ENCODE measurements around the gene CPLX3.

The CPLX3 gene

DNA sequence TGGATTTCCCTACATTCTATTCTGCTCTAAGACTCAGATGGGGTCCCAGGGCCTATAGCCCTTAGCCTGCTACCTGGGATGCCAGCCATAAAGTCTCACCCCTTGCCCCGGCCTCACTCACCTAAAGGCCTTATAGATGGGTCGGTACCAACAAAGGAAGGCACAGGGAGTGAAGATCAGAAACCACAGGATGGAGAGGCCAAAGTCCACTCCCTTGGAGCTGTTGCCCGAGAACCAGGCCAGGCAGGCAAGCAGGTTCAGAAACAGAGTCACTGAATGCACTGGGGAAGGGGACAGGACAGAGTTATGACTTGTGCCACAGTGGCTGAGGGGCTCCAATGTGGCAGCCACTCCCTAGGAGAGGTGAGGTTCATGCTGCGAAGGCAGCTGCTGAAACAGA lies 24.0 kb downstream of the CPLX3 start:
- DNase-seq, result no peak

DNA sequence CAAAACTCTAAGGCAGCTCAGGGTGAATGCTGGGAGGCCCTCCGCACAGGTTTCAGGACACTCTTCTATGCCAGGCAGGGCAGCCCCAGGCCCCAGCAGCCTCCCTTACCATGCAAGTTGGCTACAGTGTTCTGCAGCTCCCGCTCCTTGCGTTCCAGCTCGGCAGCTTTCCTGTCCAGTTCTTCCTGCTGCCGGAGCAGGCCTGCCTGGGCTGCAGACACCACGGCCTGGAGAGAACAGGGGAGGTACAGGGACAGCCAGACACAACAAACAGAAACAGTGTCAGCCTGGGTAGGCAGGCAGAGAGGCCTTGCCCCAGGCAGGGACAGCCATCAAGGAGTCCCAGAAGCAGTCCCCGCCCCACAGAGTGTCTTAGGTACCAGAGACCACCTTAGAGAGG lies 25.5 kb downstream of the CPLX3 start:
- no peak for DNase-seq

DNA sequence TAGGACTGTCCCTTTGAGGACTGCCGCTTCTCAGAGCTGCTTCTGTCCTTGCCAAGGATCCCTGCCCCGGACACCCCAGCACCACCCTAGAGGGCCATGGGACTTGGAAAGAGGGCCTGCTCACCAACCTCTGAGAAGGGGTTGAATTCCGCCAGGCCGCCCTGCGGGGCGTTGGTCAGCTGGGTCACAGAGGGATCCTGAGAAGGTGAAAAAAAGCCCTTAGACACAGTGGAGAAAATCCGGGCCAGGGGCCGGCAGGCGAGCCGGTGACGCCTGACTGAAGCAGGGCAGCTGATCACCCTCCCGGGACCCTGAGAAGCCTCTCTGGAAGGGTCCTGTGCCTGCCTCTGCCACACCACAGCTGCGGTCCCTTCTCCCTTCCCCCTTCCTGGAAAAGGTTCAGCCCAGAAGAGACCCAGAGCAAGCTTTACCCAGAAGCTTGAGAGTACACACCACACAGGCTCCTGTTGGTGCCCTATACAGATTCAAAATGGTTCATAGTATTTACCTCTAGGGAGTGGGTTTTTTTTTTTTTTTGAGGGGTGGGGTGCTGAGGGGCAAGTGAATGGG lies 28.1 kb downstream of the CPLX3 start:
- DNase-seq, result no peak

GRCh38 chr15:74855857-74856256 lies 29.4 kb downstream of the CPLX3 start:
- DNase-seq, result no peak

DNA sequence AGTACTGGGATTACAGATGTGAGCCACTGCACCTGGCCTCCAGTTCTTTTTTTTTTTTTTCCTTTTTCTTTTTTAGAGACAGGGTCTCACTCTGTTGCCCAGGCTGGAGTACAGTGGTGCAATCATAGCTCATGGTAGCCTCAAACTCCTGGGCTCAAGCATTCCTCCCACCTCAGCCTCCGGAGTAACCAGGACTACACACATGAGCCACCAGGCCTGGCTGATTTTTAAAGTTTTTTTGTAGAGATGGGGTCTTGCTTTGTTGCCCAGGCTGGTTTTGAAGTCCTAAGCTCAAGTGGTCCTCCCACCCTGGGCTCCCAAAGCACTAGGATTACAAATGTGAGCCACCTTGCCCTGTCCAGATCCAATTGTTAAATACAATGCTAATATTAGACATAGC lies 30.1 kb downstream of the CPLX3 start:
- no peak for DNase-seq

- DNase-seq, result no peak
Observed at GRCh38 chr15:74857082-74857655, 30.7 kb downstream of the CPLX3 start.

DNA sequence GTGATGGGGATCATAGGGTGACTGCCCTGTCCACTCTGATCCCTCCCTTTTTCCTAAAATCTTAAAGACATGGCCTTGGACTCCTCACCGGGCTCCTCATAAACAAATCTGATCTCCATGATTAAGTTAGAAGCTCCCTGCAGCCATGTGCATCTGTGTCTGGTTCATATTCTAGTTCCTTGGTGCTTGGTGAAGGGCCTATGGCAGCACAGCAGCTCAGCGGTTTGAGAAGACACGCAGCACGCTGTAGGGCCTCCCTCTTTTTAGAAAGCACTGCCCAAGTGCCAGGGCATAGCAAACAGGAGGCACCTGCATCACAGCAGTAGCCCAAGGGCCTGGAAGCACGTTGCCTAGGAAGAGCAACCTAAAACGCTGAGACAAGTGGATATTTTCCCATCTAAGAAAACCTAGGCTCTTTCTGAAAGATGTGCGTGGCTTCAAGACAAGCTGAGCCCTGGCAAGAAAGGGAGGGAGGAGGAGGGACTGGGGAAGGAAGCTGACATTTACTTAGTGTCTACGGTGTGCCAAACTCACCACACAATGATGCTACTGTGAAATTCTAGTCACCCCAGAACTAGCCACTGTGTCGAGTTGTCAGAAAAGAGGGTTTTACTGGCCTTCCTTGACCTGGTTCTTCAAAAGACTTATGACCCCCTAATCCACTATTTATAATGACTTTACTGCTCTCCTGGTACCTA lies 31.4 kb downstream of the CPLX3 start:
- no peak for DNase-seq

- DNase-seq, result no peak
Observed at GRCh38 chr15:74858369-74858740, 31.9 kb downstream of the CPLX3 start.

- DNase-seq, result no peak
Observed at GRCh38 chr15:74863239-74864056, 37.0 kb downstream of the CPLX3 start.

DNA sequence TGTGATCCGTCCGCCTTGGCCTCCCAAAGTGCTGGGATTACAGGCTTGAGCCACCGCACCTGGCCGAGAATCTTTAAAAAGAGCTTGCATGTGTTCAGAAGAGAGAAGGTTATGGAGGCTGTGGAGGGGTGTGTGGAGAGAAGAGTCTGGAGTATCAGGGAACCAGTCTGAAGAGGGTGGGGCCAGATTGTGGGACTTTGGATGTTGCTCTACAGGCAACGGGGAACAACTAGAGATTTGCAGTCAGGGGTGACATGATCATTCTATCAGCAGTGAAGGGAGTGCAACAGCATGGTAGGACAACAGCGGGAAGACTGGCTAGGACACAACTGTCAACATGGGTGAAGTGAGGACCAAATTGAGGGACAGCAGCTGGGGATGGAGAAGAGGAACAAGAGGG lies 37.9 kb downstream of the CPLX3 start:
- DNase-seq, result no peak

GRCh38 chr15:74865316-74865715 lies 38.9 kb downstream of the CPLX3 start:
- DNase-seq, result no peak

DNA sequence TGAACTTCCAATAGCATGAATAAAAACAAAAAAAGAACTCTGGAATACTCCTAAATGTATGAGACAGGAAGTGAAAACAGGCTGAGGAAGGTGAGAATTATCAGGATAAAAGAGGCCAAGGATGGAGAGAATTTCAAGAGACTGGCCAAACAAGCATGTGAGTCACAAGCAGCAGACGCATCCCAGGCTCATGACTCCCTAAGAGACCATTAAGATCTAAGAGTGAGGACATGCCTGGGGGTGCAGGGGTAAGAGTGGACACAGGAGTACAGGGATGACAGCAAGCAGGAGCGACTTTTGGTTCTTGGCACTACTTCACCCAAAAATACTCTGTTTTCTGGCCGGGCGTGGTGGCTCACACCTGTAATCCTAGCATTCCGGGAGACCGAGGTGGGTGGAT lies 39.7 kb downstream of the CPLX3 start:
- no peak for DNase-seq

DNA sequence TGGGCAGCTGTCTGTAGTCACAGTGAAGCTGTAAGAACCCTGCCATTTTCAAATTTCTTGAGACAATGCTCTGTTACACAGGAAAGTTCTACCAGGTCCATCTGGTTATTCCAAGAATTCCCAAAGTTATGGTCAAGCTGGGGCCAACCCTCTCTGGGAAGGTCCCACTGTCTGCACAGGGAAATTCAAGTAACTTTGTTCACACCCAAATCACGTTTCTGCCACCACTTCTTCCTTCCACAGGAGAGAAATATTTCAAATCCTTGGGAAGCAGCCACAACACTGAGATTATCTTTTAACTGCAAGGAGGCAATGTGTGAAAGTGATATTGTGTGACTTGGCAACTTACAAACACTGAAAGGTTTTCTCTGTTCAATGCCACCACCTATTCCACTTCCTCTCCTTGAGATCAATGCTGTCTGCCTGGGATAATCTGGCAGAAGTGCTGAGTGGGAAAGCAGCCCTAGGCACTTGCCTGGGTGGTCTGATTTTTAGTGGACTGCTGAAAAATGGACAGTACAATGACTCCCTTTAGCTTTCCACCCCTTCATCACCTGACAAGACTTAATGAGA lies 41.1 kb downstream of the CPLX3 start:
- DNase-seq, result no peak

DNA sequence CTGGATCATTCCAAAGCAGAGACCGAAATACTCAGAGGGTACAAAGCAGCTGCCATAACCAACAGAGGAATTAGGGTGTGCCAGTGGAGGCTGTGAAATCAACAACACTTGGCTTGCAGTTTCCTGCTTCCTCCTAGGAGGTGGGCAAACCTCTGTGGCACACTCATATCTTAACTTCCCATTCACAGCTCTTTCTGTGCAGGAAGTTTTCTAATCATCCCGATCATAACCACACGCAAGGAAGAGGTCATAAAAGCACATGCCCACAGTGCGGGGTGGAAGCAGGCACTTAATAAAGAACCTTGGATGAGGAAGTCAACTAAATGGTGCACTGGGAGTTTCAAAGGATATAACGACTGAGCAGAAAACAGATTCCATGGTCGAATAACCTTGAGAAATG lies 41.6 kb downstream of the CPLX3 start:
- DNase-seq, result no peak

- DNase-seq, result no peak
Observed at GRCh38 chr15:74869372-74869725, 42.9 kb downstream of the CPLX3 start.

DNA sequence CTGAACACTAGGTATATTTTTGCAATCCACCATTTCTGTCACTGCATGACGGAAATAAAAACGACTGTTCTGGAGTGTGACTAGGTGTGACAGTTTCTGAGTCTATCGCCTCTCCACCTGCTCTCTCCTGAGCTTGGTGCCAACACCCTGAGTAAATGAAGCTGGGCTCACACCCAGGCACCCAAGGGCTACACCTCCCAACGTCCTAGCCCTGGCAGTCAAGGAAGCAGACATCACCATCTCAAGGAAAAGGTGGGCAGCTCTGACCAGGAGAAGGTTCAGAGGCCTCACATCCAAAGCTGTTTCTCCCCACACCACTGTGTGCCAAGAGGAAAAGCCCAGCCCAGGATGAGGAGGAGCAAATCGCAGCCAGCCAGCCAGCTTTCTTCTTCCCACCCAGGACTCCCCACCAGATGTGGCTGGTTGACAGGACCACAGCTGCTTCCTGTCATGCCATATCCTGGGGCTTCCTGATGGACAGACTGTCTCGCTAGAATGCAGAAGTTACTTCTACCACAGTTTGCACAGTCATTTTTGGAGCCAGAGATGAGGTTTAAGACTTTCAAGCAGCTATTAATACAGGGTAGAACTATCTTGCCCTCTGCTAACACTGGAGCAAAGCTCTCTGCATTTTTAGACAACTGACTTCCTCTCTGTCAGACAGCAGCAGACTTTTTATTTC lies 43.4 kb downstream of the CPLX3 start:
- no peak for DNase-seq

DNA sequence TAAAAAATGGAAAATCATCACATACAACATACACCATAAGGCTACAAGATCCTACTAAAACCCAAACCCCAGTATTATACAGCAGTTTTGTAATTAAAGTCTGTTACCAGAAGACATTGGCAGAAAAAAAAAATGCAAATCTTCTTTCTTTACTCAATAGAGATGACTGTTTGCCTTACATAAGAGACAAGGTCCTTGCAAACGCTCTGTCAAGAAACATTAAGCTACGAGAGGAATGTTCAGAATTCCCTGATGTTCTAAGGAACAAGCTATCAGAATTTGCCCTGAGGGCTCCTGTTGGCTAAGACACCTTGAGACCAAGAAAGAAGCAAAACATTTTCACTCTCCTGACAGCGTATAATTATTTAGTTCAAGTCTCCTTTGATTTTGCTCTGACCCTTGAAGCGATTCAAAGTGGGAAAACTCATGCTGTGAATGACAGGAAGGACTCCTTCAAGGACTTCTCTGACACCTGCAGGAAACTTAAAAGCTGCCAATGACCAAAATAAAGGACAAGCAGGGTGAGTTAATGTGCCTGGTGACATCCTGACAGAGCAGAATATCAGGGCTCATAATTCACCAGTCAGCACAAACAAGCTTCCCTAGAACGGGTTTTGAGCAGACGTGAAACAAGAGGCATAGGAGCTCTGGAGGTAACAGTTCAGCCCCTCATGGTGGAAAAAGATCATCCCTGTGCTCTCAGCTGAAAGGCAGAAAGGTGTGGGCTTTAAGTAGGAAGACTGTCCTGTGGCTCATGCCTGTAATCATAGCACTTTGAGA lies 44.2 kb downstream of the CPLX3 start:
- no peak for DNase-seq

DNA sequence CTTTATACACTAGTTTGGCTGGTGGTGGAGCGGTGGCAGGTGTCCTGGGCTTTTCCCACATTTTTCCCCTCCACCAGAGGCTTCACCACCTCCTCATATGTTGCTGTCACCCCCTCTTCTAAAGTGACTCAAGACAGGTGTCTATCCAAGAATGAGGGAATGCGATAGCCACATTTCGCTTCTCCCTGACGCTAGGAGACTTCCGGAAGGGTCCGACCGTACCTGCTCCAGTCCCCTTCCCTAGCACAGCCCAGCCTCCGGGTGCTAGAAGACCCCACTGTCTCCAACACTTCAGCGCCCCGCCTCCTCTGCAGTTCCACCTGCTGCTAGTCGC lies 46.2 kb downstream of the CPLX3 start:
- no peak for DNase-seq

GRCh38 chr15:74873036-74873755 lies 46.8 kb downstream of the CPLX3 start, which contains the start of gene SCAMP2:
SCAMP2 (minus strand) TSS chr15:74873365; CDS start chr15:74873255, 110 bp downstream.
- DNase-seq, result peak; percentile 86

- DNase-seq, result no peak
Observed at GRCh38 chr15:74873756-74874424, 47.5 kb downstream of the CPLX3 start.

GRCh38 chr15:74878273-74878672 lies 51.8 kb downstream of the CPLX3 start:
- DNase-seq, result no peak

Data from effector CD4-positive, alpha-beta T cell (primary cell).